GM18508 (cell line): Measurements from ENCODE around the gene RNF213.
"Not testable (repeated sequence)": the region's sequence is repeated elsewhere in the genome, so short reads cannot be mapped to it uniquely, and the experiment has no call there.

Source experiments
- ATAC-seq: cut with Tn5 transposase; IDR thresholded peaks from one replicate; pipeline ENCODE4 v1.9.1; 2021; ENCODE audit warnings: moderate number of reproducible peaks; ENCODE audit not compliant: insufficient read depth, unreplicated experiment

Gene RNF213

GRCh38 chr17:80248894-80249710 is 11.6 kb upstream of the RNF213 start:
- ATAC-seq, result no peak

GRCh38 chr17:80251966-80252365 is 8.7 kb upstream of the RNF213 start:
- ATAC-seq, result no peak

- no peak for ATAC-seq
Observed at GRCh38 chr17:80252871-80253270, 7.8 kb upstream of the RNF213 start.

GRCh38 chr17:80253631-80254395 is 6.8 kb upstream of the RNF213 start:
- no peak for ATAC-seq

- ATAC-seq, result peak; percentile 62
Observed at GRCh38 chr17:80254396-80255251, 6.0 kb upstream of the RNF213 start.

- ATAC-seq, result no peak
Observed at GRCh38 chr17:80256034-80256350, 4.7 kb upstream of the RNF213 start.

- ATAC-seq, result no peak
Observed at GRCh38 chr17:80257716-80258213, 2.9 kb upstream of the RNF213 start.

- ATAC-seq, result not testable (repeated sequence)
Observed at GRCh38 chr17:80258296-80258695, 2.4 kb upstream of the RNF213 start.

- ATAC-seq, result no peak
Observed at GRCh38 chr17:80259457-80260068, 1.1 kb upstream of the RNF213 start.

- no peak for ATAC-seq
Observed at GRCh38 chr17:80260069-80260535, 550 bp upstream of the RNF213 start.

GRCh38 chr17:80261159-80261894 is 675 bp downstream of the RNF213 start:
- ATAC-seq, result no peak

GRCh38 chr17:80261895-80262279 is 1.2 kb downstream of the RNF213 start:
- ATAC-seq, result no peak

- no peak for ATAC-seq
Observed at GRCh38 chr17:80262291-80262690, 1.6 kb downstream of the RNF213 start.

- ATAC-seq, result no peak
Observed at GRCh38 chr17:80262775-80263244, 2.2 kb downstream of the RNF213 start.

GRCh38 chr17:80263253-80264204 is 2.9 kb downstream of the RNF213 start:
- peak; percentile 32 for ATAC-seq

- ATAC-seq, result no peak
Observed at GRCh38 chr17:80264205-80265075, 3.8 kb downstream of the RNF213 start.
